Breast epithelium (tissue), 4 donors: ENCODE data around the gene CUBN. TPM values are rescaled to one million over a fixed set of nuclear protein-coding genes. Genes with fewer than 3 reads are reported as not detected.

Source experiments
- DNase-seq, 2 donors: peaks; one replicate each; pipeline ENCODE4 v3.0.0-alpha.2; 2019; ENCODE audit warnings: low spot score in 2 of 2
- H3K27ac ChIP-seq, 2 donors: fragments of 200-600 bp; sonication (generic) in 1 of 2; one replicate each; pipeline ENCODE4 v1.5.1; 2016 to 2019; ENCODE audit warnings: mild to moderate bottlenecking in 1 of 2
- H3K27me3 ChIP-seq, 2 donors: fragments of 200-600 bp; sonication (generic) in 1 of 2; one replicate each; pipeline versions ENCODE4 v1.5.1 to v1.6.0; 2017 to 2019; ENCODE audit warnings: control low read depth in 1 of 2, mild to moderate bottlenecking in 1 of 2
- H3K36me3 ChIP-seq: fragments of 200-600 bp; one replicate; pipeline ENCODE4 v1.5.1; 2019
- H3K4me1 ChIP-seq, 2 donors: fragments of 200-600 bp; sonication (generic); one replicate each; pipeline ENCODE4 v1.5.1; 2016 to 2019; ENCODE audit warnings: control low read depth in 1 of 2
- H3K4me3 ChIP-seq, 3 donors: fragments of 200-600 bp; sonication (generic); 1 replicate in 2 of 3; 2 replicates in 1 of 3; pipeline ENCODE4 v1.5.1; 2016 to 2019; ENCODE audit warnings: mild to moderate bottlenecking in 3 of 3, moderate library complexity in 2 of 3
- H3K9me3 ChIP-seq, 2 donors: fragments of 200-600 bp; sonication (generic) in 1 of 2; one replicate each; pipeline ENCODE4 v1.5.1; 2016 to 2019; ENCODE audit warnings: control low read depth in 1 of 2
- POLR2A ChIP-seq: fragments of 450-650 bp; IDR thresholded peaks from one replicate; pipeline ENCODE4 v1.6.1; 2016; ENCODE audit warnings: antibody characterized with exemption, mild to moderate bottlenecking, moderate library complexity
- POLR2AphosphoS5 ChIP-seq, 3 donors: sonication (generic); formaldehyde crosslinking; IDR thresholded peaks; one replicate each; pipeline ENCODE4 v1.6.1; 2017; ENCODE audit warnings: antibody characterized with exemption in 3 of 3
- intact Hi-C: fragments of 100-400 bp; cut with DNase I; formaldehyde crosslinking; loops from one replicate; pipeline ENCODE4 v1.15.1; 2023; ENCODE audit warnings: low total_unique reads
- total RNA-seq, 3 donors: library from RNA; depleted of rRNA; stranded (reverse); fragments of >200 nt; gene quantifications; one replicate each; pipeline ENCODE4 v1.1.0, GENCODE V29; 2016
- TF ChIP-seq, protein P1 (sequence below), 3 donors: fragments of 450-650 bp; IDR thresholded peaks; one replicate each; pipeline ENCODE4 v1.5.1; 2016 to 2017; ENCODE audit warnings: antibody characterized with exemption in 3 of 3, mild to moderate bottlenecking in 3 of 3, moderate library complexity in 3 of 3

The CUBN gene
- total RNA-seq, 3 donors from 2014 or later = 1.6 to 5.7 (median 5.0) TPM

DNA sequence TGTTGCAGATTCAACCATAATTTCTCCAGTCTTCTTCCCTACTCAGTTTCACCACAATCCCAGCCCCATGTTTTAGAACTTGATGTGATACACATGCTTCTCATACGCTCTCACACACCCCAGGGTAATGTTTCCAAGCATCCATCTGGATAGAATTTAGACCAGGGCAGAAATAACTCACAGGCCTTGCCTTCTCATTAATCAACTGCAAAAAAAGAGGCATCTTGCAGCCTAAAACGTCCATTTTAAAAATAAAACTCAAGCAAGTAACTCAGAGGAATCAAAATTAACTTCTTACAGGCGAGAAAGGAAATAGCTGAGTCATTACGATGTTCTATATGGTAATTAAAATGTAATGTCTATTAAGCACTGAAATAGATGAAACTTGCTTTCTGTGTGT lies 185.2 kb downstream of the CUBN start:
- DNase-seq = no peak
- TF ChIP-seq, protein P1, sequence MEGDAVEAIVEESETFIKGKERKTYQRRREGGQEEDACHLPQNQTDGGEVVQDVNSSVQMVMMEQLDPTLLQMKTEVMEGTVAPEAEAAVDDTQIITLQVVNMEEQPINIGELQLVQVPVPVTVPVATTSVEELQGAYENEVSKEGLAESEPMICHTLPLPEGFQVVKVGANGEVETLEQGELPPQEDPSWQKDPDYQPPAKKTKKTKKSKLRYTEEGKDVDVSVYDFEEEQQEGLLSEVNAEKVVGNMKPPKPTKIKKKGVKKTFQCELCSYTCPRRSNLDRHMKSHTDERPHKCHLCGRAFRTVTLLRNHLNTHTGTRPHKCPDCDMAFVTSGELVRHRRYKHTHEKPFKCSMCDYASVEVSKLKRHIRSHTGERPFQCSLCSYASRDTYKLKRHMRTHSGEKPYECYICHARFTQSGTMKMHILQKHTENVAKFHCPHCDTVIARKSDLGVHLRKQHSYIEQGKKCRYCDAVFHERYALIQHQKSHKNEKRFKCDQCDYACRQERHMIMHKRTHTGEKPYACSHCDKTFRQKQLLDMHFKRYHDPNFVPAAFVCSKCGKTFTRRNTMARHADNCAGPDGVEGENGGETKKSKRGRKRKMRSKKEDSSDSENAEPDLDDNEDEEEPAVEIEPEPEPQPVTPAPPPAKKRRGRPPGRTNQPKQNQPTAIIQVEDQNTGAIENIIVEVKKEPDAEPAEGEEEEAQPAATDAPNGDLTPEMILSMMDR (IDR thresholded peaks at IDR 0.05) = no peak
- no peak for TF ChIP-seq POLR2AphosphoS5 (IDR thresholded peaks at IDR 0.05)
- no peak for TF ChIP-seq POLR2A
- Histone ChIP-seq H3K9me3 (no peaks in the 10 kb centered on the region), H3K4me3 (no peak overlapping the region), H3K27ac (peak overlapping the region; percentile 40 to 53), H3K4me1 (no peaks in the 10 kb centered on the region), H3K27me3 (no peaks in the 10 kb centered on the region), H3K36me3 (no peaks in the 10 kb centered on the region)
- intact Hi-C loops = no loop called here

DNA sequence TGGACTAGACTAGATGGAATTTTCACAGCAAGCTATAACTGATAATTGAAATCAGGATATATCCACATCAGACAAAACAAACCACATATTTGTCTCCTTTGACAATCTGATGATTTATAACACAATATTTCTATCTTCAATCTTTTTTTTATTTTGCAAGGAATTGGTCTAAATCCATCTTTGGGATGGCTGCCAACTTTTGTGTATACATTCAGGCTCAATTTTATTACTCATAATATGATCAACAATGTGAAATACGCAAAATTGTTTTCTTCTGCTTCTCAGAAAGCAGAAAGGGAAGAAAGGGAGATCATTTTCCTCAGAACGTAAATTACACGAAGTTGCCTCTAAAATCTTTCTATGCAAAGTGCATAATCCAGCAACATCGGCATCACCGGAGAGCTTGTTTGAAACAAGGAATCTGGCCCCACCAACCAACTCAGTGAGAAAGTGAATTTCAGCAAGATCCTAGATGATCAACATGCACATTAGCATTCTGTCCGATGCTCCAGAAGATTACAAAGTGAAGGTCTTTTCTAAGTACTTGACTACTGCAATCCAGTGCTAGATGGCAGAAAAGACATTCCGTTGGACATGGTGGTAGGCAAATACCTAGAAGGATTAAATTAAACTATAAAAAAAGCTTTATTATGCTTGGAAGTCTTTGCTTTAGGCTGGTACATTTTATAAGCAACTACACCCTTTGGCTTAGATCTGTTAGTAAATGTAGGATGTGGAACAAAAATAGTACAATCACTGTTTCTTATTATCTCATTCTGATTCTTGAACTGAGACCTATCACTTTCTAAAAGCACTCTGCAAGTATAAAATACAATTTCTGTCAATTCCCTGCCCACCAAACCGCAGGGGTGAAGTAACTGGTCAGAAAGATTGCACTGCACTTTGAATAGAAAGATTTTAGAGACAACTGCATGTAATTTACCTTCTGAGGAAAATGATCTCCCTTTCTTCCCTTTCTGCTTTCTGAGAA lies 186.0 kb downstream of the CUBN start:
- no peak overlapping the region for H3K4me3 ChIP-seq
- no peaks in the 10 kb centered on the region for H3K4me1 ChIP-seq
- no peaks in the 10 kb centered on the region for H3K9me3 ChIP-seq
- intact Hi-C loops = no loop called here
- no peaks in the 10 kb centered on the region for H3K27me3 ChIP-seq
- H3K36me3 ChIP-seq = no peaks in the 10 kb centered on the region
- TF ChIP-seq, protein P1 (IDR thresholded peaks at IDR 0.05) = no peak
- TF ChIP-seq POLR2AphosphoS5 (IDR thresholded peaks at IDR 0.05) (no peak), POLR2A (no peak)
- DNase-seq = no peak
- peak overlapping the region; percentile 40 to 53 for H3K27ac ChIP-seq

DNA sequence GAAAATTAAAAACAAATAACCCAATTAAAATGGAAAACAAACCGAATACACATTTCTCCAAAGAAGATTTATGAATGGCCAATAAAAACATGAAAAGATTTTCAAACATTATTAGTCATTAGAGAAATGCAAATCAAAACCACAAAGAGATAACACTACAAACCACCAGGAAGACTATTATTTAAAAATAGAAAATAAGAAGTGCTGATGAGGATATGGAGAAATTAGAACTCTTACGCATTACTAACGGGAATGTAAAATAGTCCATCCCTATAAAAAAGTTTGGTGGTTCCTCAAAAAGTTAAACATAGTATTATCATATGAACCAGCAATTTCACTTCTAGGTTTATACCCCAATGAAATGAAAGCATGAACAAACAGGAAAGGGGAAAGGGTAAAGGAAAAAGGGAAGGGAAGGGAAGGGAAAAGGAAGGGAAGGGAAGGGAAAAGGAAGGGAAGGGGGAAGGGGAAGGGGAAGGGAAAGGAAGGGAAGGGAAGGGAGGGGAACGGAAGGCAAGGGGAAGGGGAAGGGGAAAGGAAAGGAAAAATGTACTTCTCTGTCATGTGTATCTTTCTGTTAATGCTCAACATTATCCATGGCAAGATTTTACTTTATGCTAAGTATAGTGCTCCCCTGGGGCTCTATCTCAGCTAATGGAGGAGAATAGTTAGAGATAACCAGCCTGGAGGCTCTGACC lies 187.1 kb downstream of the CUBN start:
- no peaks in the 10 kb centered on the region for H3K4me1 ChIP-seq
- TF ChIP-seq POLR2AphosphoS5 (IDR thresholded peaks at IDR 0.05) (no peak), POLR2A (no peak)
- TF ChIP-seq, protein P1 (IDR thresholded peaks at IDR 0.05) = no peak
- no peaks in the 10 kb centered on the region for H3K36me3 ChIP-seq
- H3K27ac ChIP-seq = peak overlapping the region in 1 of 2 donors; percentile 51
- no peak overlapping the region for H3K4me3 ChIP-seq
- H3K27me3 ChIP-seq = no peaks in the 10 kb centered on the region
- no peaks in the 10 kb centered on the region for H3K9me3 ChIP-seq
- intact Hi-C loops = no loop called here
- no peak for DNase-seq

DNA sequence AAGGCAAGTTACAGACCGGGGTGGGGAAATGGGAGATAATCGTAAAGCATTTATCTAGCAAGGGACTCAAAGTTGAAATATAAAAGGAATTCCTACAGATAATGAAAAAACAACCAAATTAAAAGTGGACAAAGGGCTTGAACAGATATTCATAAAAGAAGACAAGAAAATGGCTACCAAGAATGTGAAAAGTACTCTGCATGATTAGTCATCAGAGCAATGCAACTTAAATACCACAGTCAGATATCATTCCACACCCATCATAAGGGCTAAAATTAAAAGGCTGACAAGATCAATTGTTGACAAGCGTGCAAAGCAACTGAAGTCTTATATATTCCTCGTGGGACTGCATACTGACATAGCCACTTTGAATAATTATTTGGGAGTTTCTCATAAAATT lies 187.7 kb downstream of the CUBN start:
- Histone ChIP-seq H3K27me3 (no peaks in the 10 kb centered on the region), H3K4me1 (no peaks in the 10 kb centered on the region), H3K4me3 (no peak overlapping the region), H3K36me3 (no peaks in the 10 kb centered on the region), H3K27ac (no peak overlapping the region), H3K9me3 (no peaks in the 10 kb centered on the region)
- intact Hi-C loops = no loop called here
- no peak for DNase-seq
- TF ChIP-seq POLR2A (no peak), POLR2AphosphoS5 (IDR thresholded peaks at IDR 0.05) (no peak)
- TF ChIP-seq, protein P1 (IDR thresholded peaks at IDR 0.05) = no peak

DNA sequence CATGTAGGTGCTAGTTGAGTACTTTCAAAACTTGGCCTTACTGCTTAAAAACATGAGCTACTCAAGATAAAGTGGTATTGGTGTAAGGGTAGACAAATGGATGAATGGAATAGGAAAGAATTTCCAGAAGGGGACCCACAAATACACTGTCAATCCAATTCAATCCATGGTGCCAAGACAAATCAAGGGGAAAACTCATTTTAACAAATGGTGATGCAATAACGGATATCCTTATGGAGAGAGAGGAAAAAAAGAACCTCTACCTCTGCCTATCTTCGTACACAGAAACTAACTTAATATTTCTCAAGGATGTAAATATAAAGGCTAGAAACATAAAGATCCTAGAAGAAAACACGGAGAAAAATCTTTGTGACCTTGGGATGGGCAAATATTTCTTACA lies 188.5 kb downstream of the CUBN start:
- TF ChIP-seq POLR2A (no peak), POLR2AphosphoS5 (IDR thresholded peaks at IDR 0.05) (no peak)
- TF ChIP-seq, protein P1 (IDR thresholded peaks at IDR 0.05) = no peak
- no peak overlapping the region for H3K27ac ChIP-seq
- no peak for DNase-seq
- no peaks in the 10 kb centered on the region for H3K27me3 ChIP-seq
- no peaks in the 10 kb centered on the region for H3K4me1 ChIP-seq
- no peaks in the 10 kb centered on the region for H3K9me3 ChIP-seq
- intact Hi-C loops = no loop called here
- H3K4me3 ChIP-seq = no peak overlapping the region
- no peaks in the 10 kb centered on the region for H3K36me3 ChIP-seq
